ENCODE data around the gene AUTS2. TPM values are rescaled to one million over a fixed set of nuclear protein-coding genes. Genes with fewer than 3 reads are reported as not detected.

Gene AUTS2
- total and polyA plus RNA-seq, 7 experiments from 2014 or later: 0.40 to 31.7 (median 4.2) TPM

- peak overlapping the region in 5 of 9 donors; percentile 9 to 77 (median 47) for H3K27ac Mint-ChIP-seq
- H3K4me3 Mint-ChIP-seq: peak overlapping the region in 4 of 10 donors; percentile 11 to 53 (median 32)
- Histone ChIP-seq H3K9me3 (ENCODE audit: control insufficient read depth in 2 of 3, low read length in 3 of 3) (no peaks in the 10 kb centered on the region), H3K27me3 (ENCODE audit: control insufficient read depth in 2 of 2, insufficient read depth in 2 of 2, low read length in 2 of 2) (no peaks in the 10 kb centered on the region), H3K4me3 (ENCODE audit: low read length) (no peak overlapping the region), H3K27ac (ENCODE audit: low read depth, low read length) (no peak overlapping the region), H3K4me1 (ENCODE audit: control insufficient read depth in 2 of 2, insufficient read depth in 2 of 2, low read length in 2 of 2) (peaks cover 0 to 18% of the 10 kb centered on the region in 2 donors), H3K36me3 (ENCODE audit: control insufficient read depth in 2 of 3, insufficient read depth in 3 of 3, low read length in 3 of 3) (no peaks in the 10 kb centered on the region)
- peaks cover 0 to 8% (median 0%) of the 10 kb centered on the region in 11 donors for H3K9me3 Mint-ChIP-seq
- ATAC-seq (peak; percentile 57), DNase-seq (peak in 6 of 9 donors; percentile 13 to 57 (median 34))
- POLR2A ChIA-PET: interaction anchor here (0.5 kb wide), 1 partner anchor 117 kb away, joined by 3 read pairs; no protein-coding TSS in a partner anchor
- no peaks in the 10 kb centered on the region for H3K27me3 Mint-ChIP-seq
- peaks cover 0 to 18% (median 16%) of the 10 kb centered on the region in 7 donors for H3K4me1 Mint-ChIP-seq
- intact Hi-C loops (cut with micrococcal nuclease): no loop called here
- no peaks in the 10 kb centered on the region for H3K36me3 Mint-ChIP-seq
- CTCF ChIA-PET: no interaction called here
Measured at GRCh38 chr7:70334871-70335270, 736.6 kb downstream of the AUTS2 start.

GRCh38 chr7:70336536-70336935 is 738.3 kb downstream of the AUTS2 start:
- H3K9me3 Mint-ChIP-seq: peaks cover 0 to 8% (median 0%) of the 10 kb centered on the region in 11 donors
- H3K27ac Mint-ChIP-seq: no peak overlapping the region

GRCh38 chr7:70338015-70338414 is 739.7 kb downstream of the AUTS2 start:
- peaks cover 0 to 18% of the 10 kb centered on the region in 2 donors for H3K4me1 ChIP-seq (ENCODE audit: control insufficient read depth in 2 of 2, insufficient read depth in 2 of 2, low read length in 2 of 2)
- H3K4me3 ChIP-seq (ENCODE audit: low read length): no peak overlapping the region
- no peak for DNase-seq
- no peak overlapping the region for H3K4me3 Mint-ChIP-seq
- intact Hi-C loops (cut with micrococcal nuclease): no loop called here
- H3K36me3 ChIP-seq (ENCODE audit: control insufficient read depth in 2 of 3, insufficient read depth in 3 of 3, low read length in 3 of 3): no peaks in the 10 kb centered on the region
- H3K27ac ChIP-seq (ENCODE audit: low read depth, low read length): no peak overlapping the region
- H3K27ac Mint-ChIP-seq: no peak overlapping the region
- H3K9me3 ChIP-seq (ENCODE audit: control insufficient read depth in 2 of 3, low read length in 3 of 3): no peaks in the 10 kb centered on the region
- H3K27me3 ChIP-seq (ENCODE audit: control insufficient read depth in 2 of 2, insufficient read depth in 2 of 2, low read length in 2 of 2): no peaks in the 10 kb centered on the region
- ATAC-seq: no peak
- POLR2A ChIA-PET: no interaction called here
- CTCF ChIA-PET: no interaction called here
- peaks cover 0 to 18% (median 16%) of the 10 kb centered on the region in 7 donors for H3K4me1 Mint-ChIP-seq
- peaks cover 0 to 4% (median 0%) of the 10 kb centered on the region in 5 donors for H3K27me3 Mint-ChIP-seq
- peaks cover 0 to 5% (median 0%) of the 10 kb centered on the region in 11 donors for H3K9me3 Mint-ChIP-seq
- no peaks in the 10 kb centered on the region for H3K36me3 Mint-ChIP-seq

More at GRCh38 chr7:70336536-70336935, 738.3 kb downstream of the AUTS2 start:
- Histone ChIP-seq H3K9me3 (ENCODE audit: control insufficient read depth in 2 of 3, low read length in 3 of 3) (no peaks in the 10 kb centered on the region), H3K36me3 (ENCODE audit: control insufficient read depth in 2 of 3, insufficient read depth in 3 of 3, low read length in 3 of 3) (no peaks in the 10 kb centered on the region), H3K27me3 (ENCODE audit: control insufficient read depth in 2 of 2, insufficient read depth in 2 of 2, low read length in 2 of 2) (no peaks in the 10 kb centered on the region), H3K4me3 (ENCODE audit: low read length) (no peak overlapping the region), H3K4me1 (ENCODE audit: control insufficient read depth in 2 of 2, insufficient read depth in 2 of 2, low read length in 2 of 2) (peaks cover 0 to 18% of the 10 kb centered on the region in 2 donors), H3K27ac (ENCODE audit: low read depth, low read length) (no peak overlapping the region)
- intact Hi-C loops (cut with micrococcal nuclease): no loop called here
- Mint-ChIP-seq H3K4me1 (peaks cover 0 to 18% (median 16%) of the 10 kb centered on the region in 7 donors), H3K36me3 (no peaks in the 10 kb centered on the region), H3K4me3 (no peak overlapping the region), H3K27me3 (peaks cover 0 to 2% (median 0%) of the 10 kb centered on the region in 5 donors)
- ATAC-seq (no peak), DNase-seq (no peak)
- CTCF ChIA-PET: no interaction called here
- POLR2A ChIA-PET: no interaction called here

- DNase-seq: no peak
- intact Hi-C loops (cut with micrococcal nuclease): no loop called here
- peaks cover 0 to 5% (median 0%) of the 10 kb centered on the region in 5 donors for H3K27me3 Mint-ChIP-seq
- no peaks in the 10 kb centered on the region for H3K27me3 ChIP-seq (ENCODE audit: control insufficient read depth in 2 of 2, insufficient read depth in 2 of 2, low read length in 2 of 2)
- no peaks in the 10 kb centered on the region for H3K36me3 ChIP-seq (ENCODE audit: control insufficient read depth in 2 of 3, insufficient read depth in 3 of 3, low read length in 3 of 3)
- no peak for ATAC-seq
- CTCF ChIA-PET: no interaction called here
- peaks cover 0 to 5% (median 4%) of the 10 kb centered on the region in 7 donors for H3K4me1 Mint-ChIP-seq
- peaks cover 0 to 3% (median 0%) of the 10 kb centered on the region in 11 donors for H3K9me3 Mint-ChIP-seq
- H3K4me1 ChIP-seq (ENCODE audit: control insufficient read depth in 2 of 2, insufficient read depth in 2 of 2, low read length in 2 of 2): peaks cover 0 to 7% of the 10 kb centered on the region in 2 donors
- H3K27ac Mint-ChIP-seq: no peak overlapping the region
- no peak overlapping the region for H3K4me3 Mint-ChIP-seq
- no peak overlapping the region for H3K27ac ChIP-seq (ENCODE audit: low read depth, low read length)
- no peaks in the 10 kb centered on the region for H3K36me3 Mint-ChIP-seq
- POLR2A ChIA-PET: no interaction called here
- H3K9me3 ChIP-seq (ENCODE audit: control insufficient read depth in 2 of 3, low read length in 3 of 3): no peaks in the 10 kb centered on the region
- H3K4me3 ChIP-seq (ENCODE audit: low read length): no peak overlapping the region
Measured at GRCh38 chr7:70340236-70340635, 742.0 kb downstream of the AUTS2 start.

DNA sequence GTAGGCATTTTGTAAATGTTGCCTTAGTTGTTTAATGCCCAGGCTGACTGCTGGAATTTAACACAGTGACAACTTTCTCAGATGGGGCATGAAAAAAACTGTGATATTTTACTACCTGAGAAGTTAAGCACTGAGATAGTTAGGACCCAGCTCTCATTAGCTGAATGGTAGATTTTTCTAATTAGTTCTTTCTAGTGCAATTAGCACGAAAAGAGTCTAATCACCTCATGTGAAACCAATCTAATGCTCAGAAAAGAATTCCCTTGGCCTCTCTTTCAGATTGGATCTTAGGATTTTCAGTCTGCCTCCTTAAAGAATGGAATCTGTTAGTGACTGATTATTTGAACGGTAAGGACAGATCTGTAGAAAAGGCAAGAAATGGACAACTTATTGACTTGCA is 743.2 kb downstream of the AUTS2 start:
- no peak for ATAC-seq
- POLR2A ChIA-PET: no interaction called here

GRCh38 chr7:70343519-70343918 is 745.2 kb downstream of the AUTS2 start:
- Histone ChIP-seq H3K4me3 (ENCODE audit: low read length) (no peak overlapping the region), H3K36me3 (ENCODE audit: control insufficient read depth in 2 of 3, insufficient read depth in 3 of 3, low read length in 3 of 3) (no peaks in the 10 kb centered on the region), H3K27ac (ENCODE audit: low read depth, low read length) (no peak overlapping the region), H3K9me3 (ENCODE audit: control insufficient read depth in 2 of 3, low read length in 3 of 3) (no peaks in the 10 kb centered on the region), H3K4me1 (ENCODE audit: control insufficient read depth in 2 of 2, insufficient read depth in 2 of 2, low read length in 2 of 2) (no peaks in the 10 kb centered on the region), H3K27me3 (ENCODE audit: control insufficient read depth in 2 of 2, insufficient read depth in 2 of 2, low read length in 2 of 2) (no peaks in the 10 kb centered on the region)
- ATAC-seq: no peak
- H3K36me3 Mint-ChIP-seq: no peaks in the 10 kb centered on the region
- no peak for DNase-seq
- CTCF ChIA-PET: no interaction called here
- no peak overlapping the region for H3K4me3 Mint-ChIP-seq
- intact Hi-C loops (cut with micrococcal nuclease): no loop called here
- H3K27ac Mint-ChIP-seq: no peak overlapping the region
- POLR2A ChIA-PET: no interaction called here
- H3K9me3 Mint-ChIP-seq: peaks cover 0 to 8% (median 0%) of the 10 kb centered on the region in 11 donors
- peaks cover 0 to 6% (median 0%) of the 10 kb centered on the region in 5 donors for H3K27me3 Mint-ChIP-seq
- H3K4me1 Mint-ChIP-seq: peaks cover 4 to 12% (median 9%) of the 10 kb centered on the region in 7 donors

More for the DNA sequence above, 743.2 kb downstream of the AUTS2 start:
- peaks cover 0 to 3% (median 0%) of the 10 kb centered on the region in 7 donors for H3K4me1 Mint-ChIP-seq
- H3K4me3 ChIP-seq (ENCODE audit: low read length): no peak overlapping the region
- intact Hi-C loops (cut with micrococcal nuclease): no loop called here
- no peaks in the 10 kb centered on the region for H3K27me3 ChIP-seq (ENCODE audit: control insufficient read depth in 2 of 2, insufficient read depth in 2 of 2, low read length in 2 of 2)
- no peaks in the 10 kb centered on the region for H3K36me3 ChIP-seq (ENCODE audit: control insufficient read depth in 2 of 3, insufficient read depth in 3 of 3, low read length in 3 of 3)
- H3K4me1 ChIP-seq (ENCODE audit: control insufficient read depth in 2 of 2, insufficient read depth in 2 of 2, low read length in 2 of 2): no peaks in the 10 kb centered on the region
- H3K9me3 Mint-ChIP-seq: peaks cover 0 to 3% (median 0%) of the 10 kb centered on the region in 11 donors
- H3K27ac ChIP-seq (ENCODE audit: low read depth, low read length): no peak overlapping the region
- DNase-seq: no peak
- peaks cover 0 to 5% (median 0%) of the 10 kb centered on the region in 5 donors for H3K27me3 Mint-ChIP-seq
- H3K4me3 Mint-ChIP-seq: no peak overlapping the region
- no peaks in the 10 kb centered on the region for H3K36me3 Mint-ChIP-seq
- CTCF ChIA-PET: no interaction called here
- H3K27ac Mint-ChIP-seq: no peak overlapping the region
- H3K9me3 ChIP-seq (ENCODE audit: control insufficient read depth in 2 of 3, low read length in 3 of 3): no peaks in the 10 kb centered on the region

DNA sequence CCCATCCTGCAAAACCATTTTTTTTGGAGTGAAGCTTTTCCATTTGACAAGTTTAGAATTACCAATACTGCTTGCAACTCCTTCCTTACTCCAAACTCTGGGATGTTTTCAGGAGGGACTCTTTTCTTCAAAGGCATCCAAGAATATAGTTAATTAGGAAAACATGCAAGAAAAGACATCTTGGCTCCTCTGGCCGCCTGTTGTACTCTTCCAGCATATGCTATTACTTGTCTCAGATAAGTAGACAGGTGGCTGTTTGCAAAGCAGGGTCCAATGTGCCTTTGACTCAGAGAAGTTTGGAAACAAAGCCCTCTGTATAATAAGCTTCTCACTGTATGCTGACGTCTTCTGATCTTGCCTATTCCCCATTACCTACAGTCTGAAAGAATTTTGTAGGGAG is 746.5 kb downstream of the AUTS2 start:
- no peaks in the 10 kb centered on the region for H3K36me3 Mint-ChIP-seq
- intact Hi-C loops (cut with micrococcal nuclease): no loop called here
- peaks cover 4 to 12% (median 9%) of the 10 kb centered on the region in 7 donors for H3K4me1 Mint-ChIP-seq
- H3K4me3 Mint-ChIP-seq: no peak overlapping the region
- CTCF ChIA-PET: no interaction called here
- no peak for ATAC-seq
- DNase-seq: no peak
- Histone ChIP-seq H3K27ac (ENCODE audit: low read depth, low read length) (no peak overlapping the region), H3K9me3 (ENCODE audit: control insufficient read depth in 2 of 3, low read length in 3 of 3) (no peaks in the 10 kb centered on the region), H3K27me3 (ENCODE audit: control insufficient read depth in 2 of 2, insufficient read depth in 2 of 2, low read length in 2 of 2) (no peaks in the 10 kb centered on the region), H3K4me1 (ENCODE audit: control insufficient read depth in 2 of 2, insufficient read depth in 2 of 2, low read length in 2 of 2) (no peaks in the 10 kb centered on the region), H3K36me3 (ENCODE audit: control insufficient read depth in 2 of 3, insufficient read depth in 3 of 3, low read length in 3 of 3) (no peaks in the 10 kb centered on the region), H3K4me3 (ENCODE audit: low read length) (no peak overlapping the region)
- POLR2A ChIA-PET: no interaction called here
- H3K27ac Mint-ChIP-seq: no peak overlapping the region
- peaks cover 0 to 6% (median 0%) of the 10 kb centered on the region in 11 donors for H3K9me3 Mint-ChIP-seq
- peaks cover 0 to 6% (median 0%) of the 10 kb centered on the region in 5 donors for H3K27me3 Mint-ChIP-seq

Measured in naive thymus-derived CD4-positive, alpha-beta T cell (primary cell).